ENCODE measurements around the gene HAP1. TPM values are rescaled to one million over a fixed set of nuclear protein-coding genes. Genes with fewer than 3 reads are reported as not detected.
"Not testable (repeated sequence)": the region's sequence is repeated elsewhere in the genome, so short reads cannot be mapped to it uniquely, and the experiment has no call there.

HAP1 gene
- total RNA-seq, 4 donors from 2014 or later = 1.0 to 9.3 (median 1.2) TPM

DNA sequence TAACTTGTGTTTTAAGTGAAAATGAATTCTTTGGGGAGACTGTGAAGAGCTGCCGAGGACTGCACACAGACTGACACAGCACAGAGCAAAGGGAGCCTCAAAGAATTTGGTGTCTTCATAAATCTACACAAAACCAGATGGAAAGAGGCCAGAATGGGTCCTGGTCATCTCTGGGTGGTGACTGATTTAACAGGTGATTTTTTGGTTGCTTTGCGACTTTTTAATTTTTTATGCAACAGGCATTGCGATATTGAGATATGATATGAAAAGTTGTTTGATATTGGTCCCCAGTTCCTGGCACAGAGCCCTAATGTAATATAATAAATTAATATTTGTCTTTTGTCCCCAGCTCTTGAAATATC, 58.4 kb downstream of the HAP1 start:
- WGBS = 64% methylated on average over 3 of the region's 3 CpGs
- DNase-seq (ENCODE audit: low spot score in 2 of 2) = no peak
- Histone ChIP-seq H3K4me3 (no peak overlapping the region), H3K27ac (no peak overlapping the region), H3K9me3 (no peaks in the 10 kb centered on the region), H3K27me3 (no peaks in the 10 kb centered on the region), H3K36me3 (no peaks in the 10 kb centered on the region), H3K4me1 (peaks cover 35% of the 10 kb centered on the region)
- TF ChIP-seq POLR2AphosphoS5 (IDR thresholded peaks at IDR 0.05) (no peak), EP300 (IDR thresholded peaks at IDR 0.05) (no peak), POLR2A (IDR thresholded peaks at IDR 0.05) (no peak)
- TF ChIP-seq, protein P1, sequence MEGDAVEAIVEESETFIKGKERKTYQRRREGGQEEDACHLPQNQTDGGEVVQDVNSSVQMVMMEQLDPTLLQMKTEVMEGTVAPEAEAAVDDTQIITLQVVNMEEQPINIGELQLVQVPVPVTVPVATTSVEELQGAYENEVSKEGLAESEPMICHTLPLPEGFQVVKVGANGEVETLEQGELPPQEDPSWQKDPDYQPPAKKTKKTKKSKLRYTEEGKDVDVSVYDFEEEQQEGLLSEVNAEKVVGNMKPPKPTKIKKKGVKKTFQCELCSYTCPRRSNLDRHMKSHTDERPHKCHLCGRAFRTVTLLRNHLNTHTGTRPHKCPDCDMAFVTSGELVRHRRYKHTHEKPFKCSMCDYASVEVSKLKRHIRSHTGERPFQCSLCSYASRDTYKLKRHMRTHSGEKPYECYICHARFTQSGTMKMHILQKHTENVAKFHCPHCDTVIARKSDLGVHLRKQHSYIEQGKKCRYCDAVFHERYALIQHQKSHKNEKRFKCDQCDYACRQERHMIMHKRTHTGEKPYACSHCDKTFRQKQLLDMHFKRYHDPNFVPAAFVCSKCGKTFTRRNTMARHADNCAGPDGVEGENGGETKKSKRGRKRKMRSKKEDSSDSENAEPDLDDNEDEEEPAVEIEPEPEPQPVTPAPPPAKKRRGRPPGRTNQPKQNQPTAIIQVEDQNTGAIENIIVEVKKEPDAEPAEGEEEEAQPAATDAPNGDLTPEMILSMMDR (IDR thresholded peaks at IDR 0.05) = no peak

DNA sequence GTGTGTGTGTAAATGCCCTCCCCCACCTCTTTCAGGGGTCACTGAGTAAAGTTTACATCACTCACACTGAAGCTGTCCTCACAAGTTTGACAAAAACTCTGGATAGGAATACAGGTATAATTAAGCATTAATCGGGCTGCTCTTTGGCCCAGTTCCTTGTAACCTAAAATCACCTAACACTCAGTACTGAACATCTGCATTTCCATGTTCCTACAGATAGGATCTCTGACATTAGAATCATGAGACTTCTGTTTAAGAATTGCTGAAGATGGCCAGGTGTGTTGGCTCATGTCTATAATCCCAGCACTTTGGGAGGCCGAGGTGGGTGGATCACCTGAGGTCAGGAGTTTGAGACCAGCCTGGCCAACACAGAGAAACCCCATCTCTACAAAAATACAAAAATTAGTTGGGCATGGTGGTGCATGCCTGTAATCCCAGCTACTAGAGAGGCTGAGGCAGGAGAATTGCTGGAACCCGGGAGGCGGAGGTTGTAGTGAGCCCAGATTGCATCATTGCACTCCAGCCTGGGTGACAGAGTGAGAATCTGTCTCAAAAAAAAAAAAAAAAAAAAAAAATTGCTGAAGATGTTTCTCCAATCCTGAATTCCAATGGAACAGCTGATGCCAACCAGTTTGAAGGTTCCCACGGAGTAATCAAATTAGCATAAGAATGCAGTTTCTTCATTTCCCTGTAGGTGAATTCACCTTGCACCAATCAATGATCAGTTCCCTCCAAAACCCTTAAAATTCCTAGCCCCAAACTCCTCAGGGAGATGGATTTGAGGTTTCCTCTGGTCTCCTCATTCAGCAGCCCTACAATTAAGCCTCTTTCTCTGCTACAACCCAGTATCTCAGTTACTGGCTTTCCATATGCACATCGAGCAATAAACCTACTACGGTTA, 59.0 kb downstream of the HAP1 start:
- WGBS = 65% methylated on average over 7 of the region's 7 CpGs

More for the DNA sequence above, 59.0 kb downstream of the HAP1 start:
- DNase-seq (ENCODE audit: low spot score in 2 of 2); H3K4me3 ChIP-seq; H3K9me3 ChIP-seq; H3K27ac ChIP-seq; H3K36me3 ChIP-seq; H3K27me3 ChIP-seq: not testable (repeated sequence)
- H3K4me1 ChIP-seq = peaks cover 35% of the 10 kb centered on the region

Other genes with a start within 250 kb of the HAP1 start
- gene KRT36, start 244.7 kb downstream of the HAP1 start, total RNA-seq = 1 to 10 TPM in 2 of 4 donors, under 1 TPM in 1, not detected in 1; 0.79 to 3.9 (median 1.2) TPM
- under 1 TPM in 1 of 4 donors, not detected in 3; 0.51 TPM for gene KRT13, start 229.0 kb downstream of the HAP1 start, total RNA-seq
- gene KRT15, start 215.8 kb downstream of the HAP1 start, total RNA-seq = 1,000 to 10,000 TPM in 3 of 4 donors, 100 to 1,000 TPM in 1; 690 to 2,507 (median 1,431) TPM
- 100 to 1,000 TPM; 180 to 307 (median 215) TPM for gene KRT19, start 206.3 kb downstream of the HAP1 start, total RNA-seq
- 1 to 10 TPM in 1 of 4 donors, under 1 TPM in 3; 0.68 to 1.6 (median 0.82) TPM for gene KRT9, start 162.6 kb downstream of the HAP1 start, total RNA-seq
- gene KRT14, start 147.7 kb downstream of the HAP1 start, total RNA-seq = over 10,000 TPM in 2 of 4 donors, 1,000 to 10,000 TPM in 2; 7,400 to 12,534 (median 10,685) TPM
- gene KRT16, start 121.9 kb downstream of the HAP1 start, total RNA-seq = 100 to 1,000 TPM in 3 of 4 donors, 10 to 100 TPM in 1; 65.7 to 772 (median 341) TPM
- 1,000 to 10,000 TPM in 2 of 4 donors, 100 to 1,000 TPM in 2; 434 to 2,751 (median 1,314) TPM for gene KRT17, start 110.1 kb downstream of the HAP1 start, total RNA-seq
- gene EIF1, start 45.8 kb downstream of the HAP1 start, total RNA-seq = 100 to 1,000 TPM; 238 to 471 (median 430) TPM
- gene GAST, start 22.3 kb downstream of the HAP1 start, total RNA-seq = not detected
- 1,000 to 10,000 TPM; 1,107 to 2,369 (median 1,992) TPM for gene JUP, start 52.1 kb upstream of the HAP1 start, total RNA-seq
- 10 to 100 TPM in 1 of 4 donors, 1 to 10 TPM in 3; 8.5 to 18.6 (median 9.2) TPM for gene P3H4, start 77.3 kb upstream of the HAP1 start, total RNA-seq
- gene FKBP10, start 78.4 kb upstream of the HAP1 start, total RNA-seq = 10 to 100 TPM; 11.7 to 14.8 (median 12.4) TPM
- gene NT5C3B, start 101.6 kb upstream of the HAP1 start, total RNA-seq = 10 to 100 TPM; 21.6 to 41.2 (median 30.7) TPM
- under 1 TPM in 1 of 4 donors, not detected in 3; 0.30 TPM for gene KLHL10, start 103.2 kb upstream of the HAP1 start, total RNA-seq
- gene KLHL11, start 130.8 kb upstream of the HAP1 start, total RNA-seq = 10 to 100 TPM; 19.6 to 27.9 (median 21.4) TPM
- gene ACLY, start 184.3 kb upstream of the HAP1 start, total RNA-seq = 10 to 100 TPM; 40.5 to 81.9 (median 72.9) TPM
- gene ODAD4, start 196.0 kb upstream of the HAP1 start, total RNA-seq = 1 to 10 TPM in 2 of 4 donors, under 1 TPM in 1, not detected in 1; 0.42 to 1.9 (median 1.3) TPM
- 10 to 100 TPM; 44.3 to 55.1 (median 47.3) TPM for gene CNP, start 232.2 kb upstream of the HAP1 start, total RNA-seq

Measured in suprapubic skin (tissue), 4 donors.